Right atrium auricular region (tissue), 2 donors: Measurements from ENCODE around the gene BCAS4. TPM values are rescaled to one million over a fixed set of nuclear protein-coding genes. Genes with fewer than 3 reads are reported as not detected.

Experiments
- DNase-seq: peaks from one replicate; pipeline ENCODE4 v3.0.0-alpha.2; 2019; ENCODE audit warnings: low spot score
- H3K27ac ChIP-seq, 2 donors: fragments of 200-600 bp; sonication (generic); 1 replicate in 1 of 2; 2 replicates in 1 of 2; pipeline ENCODE4 v1.5.1; 2016 to 2019
- H3K27me3 ChIP-seq, 2 donors: fragments of 200-600 bp; sonication (generic); one replicate each; pipeline versions ENCODE4 v1.5.1 to v1.6.0; 2017 to 2019
- H3K36me3 ChIP-seq: fragments of 200-600 bp; sonication (generic); one replicate; pipeline ENCODE4 v1.5.1; 2016
- H3K4me1 ChIP-seq, 2 donors: fragments of 200-600 bp; sonication (generic); one replicate each; pipeline versions ENCODE4 v1.5.1 to v1.6.0; 2017 to 2019
- H3K4me3 ChIP-seq, 2 donors: fragments of 200-600 bp; sonication (generic); 1 replicate in 1 of 2; 2 replicates in 1 of 2; pipeline ENCODE4 v1.5.1; 2017 to 2019; ENCODE audit warnings: mild to moderate bottlenecking in 1 of 2, moderate library complexity in 1 of 2
- H3K9me3 ChIP-seq, 2 donors: fragments of 200-600 bp; sonication (generic); one replicate each; pipeline ENCODE4 v1.5.1; 2019
- total RNA-seq, 2 donors: library from RNA; depleted of rRNA; stranded (reverse); fragments of >200 nt; gene quantifications; one replicate each; pipeline ENCODE4 v1.1.0, GENCODE V29; 2016
- TF ChIP-seq, protein P1 (sequence below), 2 donors: fragments of 200-600 bp; sonication (generic); IDR thresholded peaks; one replicate each; pipeline ENCODE4 v1.5.1; 2019; ENCODE audit warnings: antibody characterized with exemption in 2 of 2

BCAS4 gene
- total RNA-seq, 2 donors from 2014 or later: 1.5 to 2.2 TPM

DNA sequence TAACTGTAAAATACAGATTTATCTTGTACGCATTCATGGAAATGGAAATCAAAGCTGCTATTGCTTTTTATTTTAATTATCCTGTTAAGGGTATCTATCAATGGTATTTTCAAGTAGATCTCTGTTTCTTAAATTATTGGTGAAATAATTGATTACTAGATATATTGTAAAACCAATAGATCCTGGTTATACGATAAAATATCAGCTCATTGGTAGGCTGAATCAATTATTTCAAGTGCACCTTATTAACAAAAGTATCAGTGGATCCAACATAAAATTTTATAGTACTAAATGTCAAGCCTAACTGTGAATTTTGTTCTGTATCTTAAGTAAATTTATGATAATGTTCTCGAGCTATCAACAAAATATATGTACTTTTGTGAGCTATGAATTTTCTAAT lies 41.7 kb upstream of the BCAS4 start:
- no peak for DNase-seq
- no peak overlapping the region for H3K4me3 ChIP-seq
- no peaks in the 10 kb centered on the region for H3K4me1 ChIP-seq
- H3K27ac ChIP-seq: no peak overlapping the region
- H3K9me3 ChIP-seq: no peaks in the 10 kb centered on the region
- TF ChIP-seq, protein P1, sequence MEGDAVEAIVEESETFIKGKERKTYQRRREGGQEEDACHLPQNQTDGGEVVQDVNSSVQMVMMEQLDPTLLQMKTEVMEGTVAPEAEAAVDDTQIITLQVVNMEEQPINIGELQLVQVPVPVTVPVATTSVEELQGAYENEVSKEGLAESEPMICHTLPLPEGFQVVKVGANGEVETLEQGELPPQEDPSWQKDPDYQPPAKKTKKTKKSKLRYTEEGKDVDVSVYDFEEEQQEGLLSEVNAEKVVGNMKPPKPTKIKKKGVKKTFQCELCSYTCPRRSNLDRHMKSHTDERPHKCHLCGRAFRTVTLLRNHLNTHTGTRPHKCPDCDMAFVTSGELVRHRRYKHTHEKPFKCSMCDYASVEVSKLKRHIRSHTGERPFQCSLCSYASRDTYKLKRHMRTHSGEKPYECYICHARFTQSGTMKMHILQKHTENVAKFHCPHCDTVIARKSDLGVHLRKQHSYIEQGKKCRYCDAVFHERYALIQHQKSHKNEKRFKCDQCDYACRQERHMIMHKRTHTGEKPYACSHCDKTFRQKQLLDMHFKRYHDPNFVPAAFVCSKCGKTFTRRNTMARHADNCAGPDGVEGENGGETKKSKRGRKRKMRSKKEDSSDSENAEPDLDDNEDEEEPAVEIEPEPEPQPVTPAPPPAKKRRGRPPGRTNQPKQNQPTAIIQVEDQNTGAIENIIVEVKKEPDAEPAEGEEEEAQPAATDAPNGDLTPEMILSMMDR (IDR thresholded peaks at IDR 0.05): no peak
- H3K36me3 ChIP-seq: peaks cover 7% of the 10 kb centered on the region
- H3K27me3 ChIP-seq: no peaks in the 10 kb centered on the region

DNA sequence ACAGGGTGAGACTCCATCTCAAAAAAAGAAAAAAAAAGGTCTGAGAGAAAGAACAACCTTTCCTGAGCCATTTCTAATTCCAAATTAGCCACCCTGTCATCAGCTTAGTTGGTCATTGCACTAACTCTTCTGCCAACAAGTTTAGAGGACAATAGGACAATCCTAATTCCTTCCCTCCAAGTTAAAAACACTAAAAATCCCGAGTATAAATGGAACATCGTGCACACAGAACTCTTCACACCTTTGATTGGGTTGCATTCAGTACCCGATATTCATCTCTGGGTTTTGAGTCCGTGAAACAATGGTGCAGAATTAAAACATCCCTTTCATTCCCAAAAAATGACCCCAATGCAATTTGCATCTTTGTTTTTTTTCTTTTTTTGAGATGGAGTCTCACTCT lies 40.4 kb upstream of the BCAS4 start:
- no peak overlapping the region for H3K27ac ChIP-seq
- H3K36me3 ChIP-seq: no peaks in the 10 kb centered on the region
- TF ChIP-seq, protein P1 (IDR thresholded peaks at IDR 0.05): no peak
- H3K9me3 ChIP-seq: no peaks in the 10 kb centered on the region
- no peaks in the 10 kb centered on the region for H3K4me1 ChIP-seq
- H3K27me3 ChIP-seq: no peaks in the 10 kb centered on the region
- no peak overlapping the region for H3K4me3 ChIP-seq
- no peak for DNase-seq

DNA sequence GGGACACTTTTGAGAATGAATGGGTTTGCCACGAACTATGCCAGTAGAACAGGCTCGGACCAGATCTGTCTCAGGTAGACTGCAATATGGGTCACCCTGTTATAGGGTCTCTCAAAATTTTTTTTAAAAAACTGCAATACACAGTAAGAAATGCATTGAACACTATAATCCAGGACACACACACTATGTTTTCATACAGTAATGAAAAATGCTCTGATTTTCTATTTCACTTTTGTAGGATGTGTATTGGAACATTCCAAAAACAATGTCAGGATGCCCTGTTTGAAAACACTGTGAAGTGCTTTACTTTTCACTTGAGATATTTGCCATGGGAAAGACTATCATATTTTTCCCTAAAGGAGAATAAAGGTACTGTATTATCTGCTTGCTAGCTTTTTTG lies 38.4 kb upstream of the BCAS4 start:
- H3K4me3 ChIP-seq: no peak overlapping the region
- no peak for DNase-seq

DNA sequence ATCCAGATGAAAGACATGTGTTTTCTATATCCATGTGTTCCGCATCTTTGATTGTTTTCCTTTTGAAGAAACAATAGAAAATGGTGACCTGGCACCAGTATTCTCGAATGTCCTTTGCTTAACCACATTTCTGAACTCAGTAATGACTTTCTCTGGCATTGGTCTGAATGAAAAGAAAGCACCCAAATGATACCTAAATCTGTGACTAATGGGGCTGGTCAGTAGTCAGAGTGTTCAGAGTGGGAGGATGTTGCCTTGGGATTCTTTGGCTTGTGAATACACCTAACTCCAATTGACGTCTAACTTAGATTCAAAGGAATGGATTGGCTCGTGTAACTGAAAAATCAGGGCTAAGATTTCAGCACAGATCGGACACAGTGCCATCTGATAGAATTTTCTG lies 36.4 kb upstream of the BCAS4 start:
- H3K9me3 ChIP-seq: no peaks in the 10 kb centered on the region
- no peaks in the 10 kb centered on the region for H3K36me3 ChIP-seq
- H3K27me3 ChIP-seq: no peaks in the 10 kb centered on the region
- H3K27ac ChIP-seq: no peak overlapping the region
- TF ChIP-seq, protein P1 (IDR thresholded peaks at IDR 0.05): no peak
- H3K4me1 ChIP-seq: peaks cover 0 to 15% of the 10 kb centered on the region in 2 donors
- no peak for DNase-seq
- no peak overlapping the region for H3K4me3 ChIP-seq

More for the DNA sequence above, 38.4 kb upstream of the BCAS4 start:
- no peaks in the 10 kb centered on the region for H3K9me3 ChIP-seq
- no peaks in the 10 kb centered on the region for H3K27me3 ChIP-seq
- no peaks in the 10 kb centered on the region for H3K4me1 ChIP-seq
- no peak overlapping the region for H3K27ac ChIP-seq
- H3K36me3 ChIP-seq: no peaks in the 10 kb centered on the region
- TF ChIP-seq, protein P1 (IDR thresholded peaks at IDR 0.05): no peak

DNA sequence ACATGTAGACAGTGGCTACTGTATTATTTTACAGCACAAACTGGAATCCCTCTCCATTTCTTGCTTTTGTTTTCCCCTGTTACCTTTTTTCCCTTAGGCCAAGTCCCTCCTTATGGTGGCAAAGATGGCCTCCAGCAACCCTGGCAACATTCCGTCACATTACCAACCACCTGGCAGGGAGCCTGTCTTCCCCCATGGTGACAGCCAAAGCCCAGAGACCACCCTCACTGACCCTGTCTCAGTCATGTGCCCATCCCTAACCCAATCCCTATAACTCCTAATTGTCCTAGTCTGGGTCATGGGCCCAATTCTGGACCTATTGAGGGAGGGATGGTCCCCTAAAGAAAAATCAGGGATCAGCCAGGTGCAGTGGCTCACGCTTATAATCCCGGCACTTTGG lies 35.9 kb upstream of the BCAS4 start:
- no peaks in the 10 kb centered on the region for H3K27me3 ChIP-seq
- no peaks in the 10 kb centered on the region for H3K36me3 ChIP-seq
- no peak overlapping the region for H3K27ac ChIP-seq
- H3K4me1 ChIP-seq: peaks cover 0 to 16% of the 10 kb centered on the region in 2 donors
- no peak overlapping the region for H3K4me3 ChIP-seq
- DNase-seq: peak; percentile 9
- TF ChIP-seq, protein P1 (IDR thresholded peaks at IDR 0.05): no peak
- no peaks in the 10 kb centered on the region for H3K9me3 ChIP-seq

DNA sequence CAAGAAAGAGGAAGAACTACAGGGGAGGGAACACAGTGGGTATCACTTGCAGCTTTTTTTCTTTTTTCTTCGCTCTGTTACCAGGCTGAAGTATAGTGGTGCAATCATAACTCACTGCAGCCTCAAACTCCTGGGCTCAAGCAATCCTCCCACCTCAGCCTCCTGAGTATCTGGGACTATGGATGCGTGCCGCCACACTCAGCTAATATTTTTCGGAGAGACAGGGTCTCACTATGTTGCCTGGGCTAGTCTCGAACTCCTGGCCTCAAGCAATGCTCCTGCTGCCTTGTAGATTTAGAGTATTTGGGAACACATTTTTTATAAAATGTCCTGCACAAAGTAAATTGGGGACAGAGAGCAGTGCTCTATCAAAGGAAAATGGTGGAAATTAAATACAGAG lies 35.2 kb upstream of the BCAS4 start:
- TF ChIP-seq, protein P1 (IDR thresholded peaks at IDR 0.05): no peak
- Histone ChIP-seq H3K4me3 (no peak overlapping the region), H3K27ac (no peak overlapping the region), H3K4me1 (peaks cover 0 to 16% of the 10 kb centered on the region in 2 donors), H3K9me3 (no peaks in the 10 kb centered on the region), H3K27me3 (no peaks in the 10 kb centered on the region), H3K36me3 (no peaks in the 10 kb centered on the region)
- DNase-seq: no peak
